K562 (cell line): ENCODE data around the gene LSR. TPM values are rescaled to one million over a fixed set of nuclear protein-coding genes. Genes with fewer than 3 reads are reported as not detected.

ENCODE experiments used
- ETV6 ChIP-seq, 3 experiments: fragments of 150-350 bp in 1 of 3; sonication (generic) in 1 of 3; formaldehyde crosslinking in 1 of 3; IDR thresholded peaks; 2 replicates each; pipeline versions ENCODE4 v1.6.1 to v1.8.0; 2014 to 2022; ENCODE audit warnings: borderline replicate concordance in 2 of 3, low read depth in 2 of 3, antibody characterized with exemption in 1 of 3, low read length in 1 of 3, mild to moderate bottlenecking in 1 of 3, missing genetic modification reagents in 1 of 3
- GABPB2 ChIP-seq: fragments of 250-450 bp; sonication (Bioruptor Pico); conservative IDR thresholded peaks from 2 replicates; pipeline ENCODE4 v1.5.1; 2021; ENCODE audit warnings: mild to moderate bottlenecking
- GATAD2A ChIP-seq: fragments of 450-650 bp; IDR thresholded peaks from 2 replicates; pipeline ENCODE4 v1.6.1; 2017
- HDAC1 ChIP-seq, 2 experiments: fragments of 450-650 bp; IDR thresholded peaks; 2 replicates each; pipeline ENCODE4 v1.6.1; 2016 to 2017; ENCODE audit warnings: inconsistent platforms in 1 of 2, mild to moderate bottlenecking in 1 of 2, moderate library complexity in 1 of 2
- HDGF ChIP-seq: fragments of 450-650 bp; IDR thresholded peaks from 2 replicates; pipeline ENCODE4 v1.6.1; 2016
- HNRNPLL ChIP-seq: fragments of 200-400 bp; formaldehyde crosslinking; IDR thresholded peaks from 2 replicates; pipeline ENCODE4 v1.6.1; 2017; ENCODE audit warnings: low read length, low read depth, mild to moderate bottlenecking; ENCODE audit not compliant: poor library complexity, severe bottlenecking
- KAT7 ChIP-seq: sonication (generic); formaldehyde crosslinking; IDR thresholded peaks from 2 replicates; pipeline ENCODE4 v1.8.0; 2022; ENCODE audit warnings: missing genetic modification reagents, mild to moderate bottlenecking, borderline replicate concordance
- L3MBTL2 ChIP-seq: fragments of 450-650 bp; IDR thresholded peaks from 2 replicates; pipeline ENCODE4 v1.6.1; 2016; ENCODE audit warnings: mild to moderate bottlenecking, moderate library complexity
- NFRKB ChIP-seq: fragments of 450-650 bp; IDR thresholded peaks from 2 replicates; pipeline ENCODE4 v1.6.1; 2016; ENCODE audit warnings: low read depth
- NR2F6 ChIP-seq: fragments of 450-650 bp; formaldehyde crosslinking; IDR thresholded peaks from 2 replicates; pipeline ENCODE4 v1.4.0; 2020; ENCODE audit warnings: mild to moderate bottlenecking
- POLR2A ChIP-seq: fragments of 450-650 bp; conservative IDR thresholded peaks from 2 replicates; pipeline ENCODE4 v1.6.1; 2016
- SUPT5H ChIP-seq: fragments of 450-650 bp; IDR thresholded peaks from 2 replicates; pipeline ENCODE4 v1.6.1; 2016
- TBP ChIP-seq: optimal IDR thresholded peaks from 2 replicates; pipeline ENCODE3; 2011; ENCODE audit warnings: low read depth, low read length, improper control_type of control experiment
- ZEB2 ChIP-seq: fragments of 450-650 bp; IDR thresholded peaks from 2 replicates; pipeline ENCODE4 v1.6.1; 2016
- polyA plus RNA-seq, 8 experiments: library from polyadenylated mRNA; depleted of rRNA in 4 of 8; stranded (reverse) in 5 of 8; unstranded in 3 of 8; fragments of >200 nt; fragmentation: Nextera tagmentation in 2 of 8; fragmentation: Illumina TruSeq in 1 of 8; extraction: Ambion mirVana in 2 of 8; extraction: Trizol in 1 of 8; gene quantifications; 2 replicates each; pipeline versions ENCODE4 v1.2.1 to v1.2.3, GENCODE V29; 2011 to 2014; ENCODE audit warnings: inconsistent platforms in 1 of 8, missing spikeins in 1 of 8
- total RNA-seq, 7 experiments: library from RNA; depleted of rRNA in 6 of 7; stranded (reverse); fragments of >200 nt in 6 of 7; fragmentation: Illumina TruSeq in 2 of 7; extraction: Trizol in 2 of 7; gene quantifications; 2 replicates each; pipeline versions ENCODE4 v1.2.1 to v1.2.3, GENCODE V29; 2011 to 2021; ENCODE audit warnings: low replicate concordance in 1 of 7
- TF ChIP-seq, protein P1 (sequence below): fragments of 450-650 bp; IDR thresholded peaks from 2 replicates; pipeline ENCODE4 v1.6.1; 2016; ENCODE audit warnings: mild to moderate bottlenecking, moderate library complexity
- TF ChIP-seq, protein P2 (sequence below), 3 experiments: fragments of 200-800 bp in 1 of 3; sonication (Bioruptor generic) in 1 of 3; sonication (generic) in 1 of 3; formaldehyde crosslinking in 1 of 3; IDR thresholded peaks; 2 replicates each; pipeline versions ENCODE4 v1.6.1 to v1.8.0; 2016 to 2022; ENCODE audit warnings: mild to moderate bottlenecking in 2 of 3, missing compliant biosample characterization in 2 of 3, missing genetic modification characterization in 2 of 3, missing genetic modification reagents in 1 of 3

LSR gene
- total and polyA plus RNA-seq, 9 of the 15 experiments (the other 6 are each of a cell fraction or from before 2014, with no cell fraction given), result 0.44 to 87.9 (median 28.0) TPM

DNA sequence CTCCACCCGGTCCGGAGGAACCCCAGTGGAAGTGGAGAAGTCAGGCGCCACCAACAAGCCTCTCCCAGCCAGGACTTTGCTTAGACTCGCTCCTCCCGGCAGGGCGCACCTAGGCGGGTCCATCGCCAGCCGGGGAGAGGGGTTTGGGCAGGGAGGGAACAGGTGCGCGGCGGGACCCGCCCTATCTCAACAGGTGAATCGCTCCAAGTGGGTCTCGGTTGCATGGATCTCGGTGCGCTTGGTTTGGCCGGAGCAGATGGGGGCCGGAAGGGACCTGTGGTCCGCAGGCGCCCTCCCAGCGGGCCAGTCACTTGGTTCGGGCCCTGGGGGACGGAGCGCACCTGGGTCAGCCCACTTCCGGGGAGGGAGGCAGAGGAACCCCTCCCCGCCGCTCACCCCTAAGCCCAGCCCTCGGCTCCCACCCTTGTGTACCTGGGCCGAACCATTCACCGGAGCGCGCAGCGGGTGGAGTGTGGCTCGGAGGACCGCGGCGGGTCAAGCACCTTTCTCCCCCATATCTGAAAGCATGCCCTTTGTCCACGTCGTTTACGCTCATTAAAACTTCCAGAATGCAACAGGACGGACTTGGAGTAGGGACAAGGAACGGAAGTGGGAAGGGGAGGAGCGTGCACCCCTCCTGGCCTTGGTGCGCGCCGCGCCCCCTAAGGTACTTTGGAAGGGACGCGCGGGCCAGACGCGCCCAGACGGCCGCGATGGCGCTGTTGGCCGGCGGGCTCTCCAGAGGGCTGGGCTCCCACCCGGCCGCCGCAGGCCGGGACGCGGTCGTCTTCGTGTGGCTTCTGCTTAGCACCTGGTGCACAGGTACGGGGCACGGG lies at the start of gene LSR (continued):
- TF ChIP-seq, protein P1, sequence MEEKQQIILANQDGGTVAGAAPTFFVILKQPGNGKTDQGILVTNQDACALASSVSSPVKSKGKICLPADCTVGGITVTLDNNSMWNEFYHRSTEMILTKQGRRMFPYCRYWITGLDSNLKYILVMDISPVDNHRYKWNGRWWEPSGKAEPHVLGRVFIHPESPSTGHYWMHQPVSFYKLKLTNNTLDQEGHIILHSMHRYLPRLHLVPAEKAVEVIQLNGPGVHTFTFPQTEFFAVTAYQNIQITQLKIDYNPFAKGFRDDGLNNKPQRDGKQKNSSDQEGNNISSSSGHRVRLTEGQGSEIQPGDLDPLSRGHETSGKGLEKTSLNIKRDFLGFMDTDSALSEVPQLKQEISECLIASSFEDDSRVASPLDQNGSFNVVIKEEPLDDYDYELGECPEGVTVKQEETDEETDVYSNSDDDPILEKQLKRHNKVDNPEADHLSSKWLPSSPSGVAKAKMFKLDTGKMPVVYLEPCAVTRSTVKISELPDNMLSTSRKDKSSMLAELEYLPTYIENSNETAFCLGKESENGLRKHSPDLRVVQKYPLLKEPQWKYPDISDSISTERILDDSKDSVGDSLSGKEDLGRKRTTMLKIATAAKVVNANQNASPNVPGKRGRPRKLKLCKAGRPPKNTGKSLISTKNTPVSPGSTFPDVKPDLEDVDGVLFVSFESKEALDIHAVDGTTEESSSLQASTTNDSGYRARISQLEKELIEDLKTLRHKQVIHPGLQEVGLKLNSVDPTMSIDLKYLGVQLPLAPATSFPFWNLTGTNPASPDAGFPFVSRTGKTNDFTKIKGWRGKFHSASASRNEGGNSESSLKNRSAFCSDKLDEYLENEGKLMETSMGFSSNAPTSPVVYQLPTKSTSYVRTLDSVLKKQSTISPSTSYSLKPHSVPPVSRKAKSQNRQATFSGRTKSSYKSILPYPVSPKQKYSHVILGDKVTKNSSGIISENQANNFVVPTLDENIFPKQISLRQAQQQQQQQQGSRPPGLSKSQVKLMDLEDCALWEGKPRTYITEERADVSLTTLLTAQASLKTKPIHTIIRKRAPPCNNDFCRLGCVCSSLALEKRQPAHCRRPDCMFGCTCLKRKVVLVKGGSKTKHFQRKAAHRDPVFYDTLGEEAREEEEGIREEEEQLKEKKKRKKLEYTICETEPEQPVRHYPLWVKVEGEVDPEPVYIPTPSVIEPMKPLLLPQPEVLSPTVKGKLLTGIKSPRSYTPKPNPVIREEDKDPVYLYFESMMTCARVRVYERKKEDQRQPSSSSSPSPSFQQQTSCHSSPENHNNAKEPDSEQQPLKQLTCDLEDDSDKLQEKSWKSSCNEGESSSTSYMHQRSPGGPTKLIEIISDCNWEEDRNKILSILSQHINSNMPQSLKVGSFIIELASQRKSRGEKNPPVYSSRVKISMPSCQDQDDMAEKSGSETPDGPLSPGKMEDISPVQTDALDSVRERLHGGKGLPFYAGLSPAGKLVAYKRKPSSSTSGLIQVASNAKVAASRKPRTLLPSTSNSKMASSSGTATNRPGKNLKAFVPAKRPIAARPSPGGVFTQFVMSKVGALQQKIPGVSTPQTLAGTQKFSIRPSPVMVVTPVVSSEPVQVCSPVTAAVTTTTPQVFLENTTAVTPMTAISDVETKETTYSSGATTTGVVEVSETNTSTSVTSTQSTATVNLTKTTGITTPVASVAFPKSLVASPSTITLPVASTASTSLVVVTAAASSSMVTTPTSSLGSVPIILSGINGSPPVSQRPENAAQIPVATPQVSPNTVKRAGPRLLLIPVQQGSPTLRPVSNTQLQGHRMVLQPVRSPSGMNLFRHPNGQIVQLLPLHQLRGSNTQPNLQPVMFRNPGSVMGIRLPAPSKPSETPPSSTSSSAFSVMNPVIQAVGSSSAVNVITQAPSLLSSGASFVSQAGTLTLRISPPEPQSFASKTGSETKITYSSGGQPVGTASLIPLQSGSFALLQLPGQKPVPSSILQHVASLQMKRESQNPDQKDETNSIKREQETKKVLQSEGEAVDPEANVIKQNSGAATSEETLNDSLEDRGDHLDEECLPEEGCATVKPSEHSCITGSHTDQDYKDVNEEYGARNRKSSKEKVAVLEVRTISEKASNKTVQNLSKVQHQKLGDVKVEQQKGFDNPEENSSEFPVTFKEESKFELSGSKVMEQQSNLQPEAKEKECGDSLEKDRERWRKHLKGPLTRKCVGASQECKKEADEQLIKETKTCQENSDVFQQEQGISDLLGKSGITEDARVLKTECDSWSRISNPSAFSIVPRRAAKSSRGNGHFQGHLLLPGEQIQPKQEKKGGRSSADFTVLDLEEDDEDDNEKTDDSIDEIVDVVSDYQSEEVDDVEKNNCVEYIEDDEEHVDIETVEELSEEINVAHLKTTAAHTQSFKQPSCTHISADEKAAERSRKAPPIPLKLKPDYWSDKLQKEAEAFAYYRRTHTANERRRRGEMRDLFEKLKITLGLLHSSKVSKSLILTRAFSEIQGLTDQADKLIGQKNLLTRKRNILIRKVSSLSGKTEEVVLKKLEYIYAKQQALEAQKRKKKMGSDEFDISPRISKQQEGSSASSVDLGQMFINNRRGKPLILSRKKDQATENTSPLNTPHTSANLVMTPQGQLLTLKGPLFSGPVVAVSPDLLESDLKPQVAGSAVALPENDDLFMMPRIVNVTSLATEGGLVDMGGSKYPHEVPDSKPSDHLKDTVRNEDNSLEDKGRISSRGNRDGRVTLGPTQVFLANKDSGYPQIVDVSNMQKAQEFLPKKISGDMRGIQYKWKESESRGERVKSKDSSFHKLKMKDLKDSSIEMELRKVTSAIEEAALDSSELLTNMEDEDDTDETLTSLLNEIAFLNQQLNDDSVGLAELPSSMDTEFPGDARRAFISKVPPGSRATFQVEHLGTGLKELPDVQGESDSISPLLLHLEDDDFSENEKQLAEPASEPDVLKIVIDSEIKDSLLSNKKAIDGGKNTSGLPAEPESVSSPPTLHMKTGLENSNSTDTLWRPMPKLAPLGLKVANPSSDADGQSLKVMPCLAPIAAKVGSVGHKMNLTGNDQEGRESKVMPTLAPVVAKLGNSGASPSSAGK, result no peak; the same call in 1 of the 2 replicates
- TF ChIP-seq NFRKB (peak; percentile 52; the same call in 1 of the 2 replicates), NR2F6 (CRISPR knock-in tag) (no peak), ETV6 (IDR thresholded peaks at IDR 0.05; ENCODE audit: borderline replicate concordance in 1 of 2, low read depth in 2 of 2, low read length in 1 of 2) (no peak), ETV6 (CRISPR knock-in tag; IDR thresholded peaks at IDR 0.05; ENCODE audit: borderline replicate concordance) (no peak), TBP (peak; percentile 97), HDAC1 (IDR thresholded peaks at IDR 0.05) (peak in 1 of 2 experiments; percentile 75; a peak in 2 of 4 replicates), ZEB2 (peak; percentile 94), HNRNPLL (peak; percentile 93), HDGF (no peak), POLR2A (peak; percentile 96), GATAD2A (0 out of 2 replicates have a peak, but pooled peaks have one; percentile 20), GABPB2 (CRISPR knock-in tag) (no peak), SUPT5H (peak; percentile 93), L3MBTL2 (0 out of 2 replicates have a peak, but pooled peaks have one; percentile 35), KAT7 (CRISPR knock-in tag) (no peak; the same call in 1 of the 2 replicates)
- TF ChIP-seq, protein P2, sequence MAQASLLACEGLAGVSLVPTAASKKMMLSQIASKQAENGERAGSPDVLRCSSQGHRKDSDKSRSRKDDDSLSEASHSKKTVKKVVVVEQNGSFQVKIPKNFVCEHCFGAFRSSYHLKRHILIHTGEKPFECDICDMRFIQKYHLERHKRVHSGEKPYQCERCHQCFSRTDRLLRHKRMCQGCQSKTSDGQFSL (CRISPR knock-in tag; IDR thresholded peaks at IDR 0.05), result peak; percentile 9; the same call in 1 of the 2 replicates
- TF ChIP-seq, protein P2 (tag; IDR thresholded peaks at IDR 0.05), result no peak; a peak in 1 of 4 replicates
